Activated naive CD8-positive, alpha-beta T cell treated with anti-CD3 and anti-CD28 coated beads, Interleukin-2, amount 10 ng/mL, durations not matched to agents 7 days and 5 days (primary cell): Measurements from ENCODE around the gene YAF2. TPM values are rescaled to one million over a fixed set of nuclear protein-coding genes. Genes with fewer than 3 reads are reported as not detected.
"Not testable (repeated sequence)": the region's sequence is repeated elsewhere in the genome, so short reads cannot be mapped to it uniquely, and the experiment has no call there.

Experiments
- ATAC-seq: fragments of 150-1000 bp; cut with Tn5 transposase; one replicate; pipeline ENCODE4 v1.10.0; 2021; ENCODE audit warnings: low read depth, moderate library complexity
- POLR2A ChIA-PET: fragments of 350-600 bp; sonication (Branson Sonifier 250); formaldehyde crosslinking; loops from one replicate; lab custom pipeline; 2021; ENCODE audit warnings: antibody characterized with exemption; lab: Charles Lee
- DNase-seq: peaks from one replicate; pipeline ENCODE4 v3.0.0; 2021
- H3K27ac Mint-ChIP-seq: one replicate; pipeline ENCODE4 v1.8.0; 2022; ENCODE audit warnings: mild to moderate bottlenecking, mixed read lengths
- H3K27me3 Mint-ChIP-seq: one replicate; pipeline ENCODE4 v1.8.0; 2022; ENCODE audit warnings: mild to moderate bottlenecking, moderate library complexity, mixed read lengths
- H3K36me3 Mint-ChIP-seq: one replicate; pipeline ENCODE4 v1.8.0; 2021; ENCODE audit warnings: mild to moderate bottlenecking, mixed read lengths
- H3K4me1 Mint-ChIP-seq: one replicate; pipeline ENCODE4 v1.8.0; 2021; ENCODE audit warnings: mixed read lengths
- H3K4me3 Mint-ChIP-seq: one replicate; pipeline ENCODE4 v1.8.0; 2022; ENCODE audit warnings: mild to moderate bottlenecking, moderate library complexity, mixed read lengths
- H3K9me3 Mint-ChIP-seq: one replicate; pipeline ENCODE4 v1.8.0; 2021; ENCODE audit warnings: mixed read lengths
- total RNA-seq, 2 experiments: library from RNA; stranded (reverse); gene quantifications; one replicate each; pipeline ENCODE4 v1.2.3, GENCODE V29; 2021

Gene YAF2
- total RNA-seq, 2 experiments from 2014 or later = 33.7 to 40.6 TPM

DNA sequence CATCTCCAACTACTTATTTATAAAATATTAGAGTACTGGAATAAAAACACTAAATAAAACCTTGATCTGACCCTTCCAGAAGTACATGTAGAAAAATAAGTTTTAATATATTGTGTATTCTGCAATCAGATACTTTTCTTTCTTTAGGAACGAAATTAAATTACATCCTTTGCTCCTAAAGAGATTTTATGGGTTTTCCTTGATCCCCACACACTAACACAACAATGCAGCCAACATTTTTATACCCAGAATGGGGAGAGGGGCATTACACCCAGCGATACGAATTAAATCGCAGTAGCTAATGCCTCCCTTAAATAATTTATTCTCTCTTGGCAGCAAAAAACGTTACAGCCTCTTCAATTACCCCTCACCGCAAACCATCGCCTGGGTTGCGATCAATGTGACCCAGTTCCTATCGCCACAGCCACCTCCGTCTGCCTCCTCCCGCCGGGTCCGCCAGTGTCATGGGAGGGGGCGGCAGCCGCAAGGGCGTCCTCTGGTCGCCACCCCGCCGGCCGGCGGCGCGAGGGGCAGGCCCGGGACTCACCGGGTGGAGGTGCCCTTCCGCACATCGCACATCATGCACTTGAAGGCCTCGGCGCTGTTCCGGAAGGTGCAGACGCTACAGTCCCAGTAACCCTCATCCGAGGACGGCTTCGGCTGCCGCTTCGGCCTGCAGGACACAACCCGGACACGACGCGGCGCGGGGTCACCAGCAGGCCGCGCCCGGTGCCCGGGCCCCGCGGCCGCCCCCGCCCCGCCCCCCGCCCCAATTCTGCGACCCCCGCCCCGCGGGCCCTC is 796 bp downstream of the YAF2 start:
- DNase-seq = peak; percentile 78
- Mint-ChIP-seq H3K27ac (peak overlapping the region; percentile 88), H3K36me3 (peaks cover 20% of the 10 kb centered on the region), H3K9me3 (no peaks in the 10 kb centered on the region), H3K27me3 (no peaks in the 10 kb centered on the region), H3K4me1 (peaks cover 26% of the 10 kb centered on the region), H3K4me3 (peak overlapping the region; percentile 93)
- POLR2A ChIA-PET = interaction anchor here (1.0 to 3.0 kb wide), 2 partner anchors 89 to 93 kb away, joined by 7 to 17 read pairs; partner anchors contain the start of genes GXYLT1, PPHLN1 and ZCRB1
- peak; percentile 84 for ATAC-seq

DNA sequence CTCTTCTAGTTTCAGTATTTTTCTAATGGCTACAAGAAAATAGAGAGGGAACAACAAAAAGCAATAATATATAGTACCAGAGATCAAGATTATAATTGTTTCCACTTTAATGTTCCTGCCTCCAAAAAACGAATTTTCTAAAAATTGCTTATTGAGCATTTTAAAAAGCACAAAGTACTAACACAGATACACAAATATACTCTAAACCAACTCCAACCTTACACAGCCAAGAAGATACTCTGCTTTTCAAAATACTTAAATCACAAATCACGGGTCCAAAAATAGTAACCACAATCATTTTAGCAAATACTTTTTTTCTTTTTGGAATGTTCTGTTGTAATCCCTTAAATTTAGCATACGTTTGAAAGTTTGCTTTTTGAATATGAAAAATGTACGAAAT is 2.0 kb downstream of the YAF2 start:
- no peak for ATAC-seq
- DNase-seq = no peak
- peak overlapping the region; percentile 48 for H3K4me3 Mint-ChIP-seq
- no peaks in the 10 kb centered on the region for H3K9me3 Mint-ChIP-seq
- POLR2A ChIA-PET = interaction anchor here (0.6 kb wide), 1 partner anchor 55 kb away, joined by 6 read pairs; no protein-coding TSS in a partner anchor
- no peaks in the 10 kb centered on the region for H3K27me3 Mint-ChIP-seq
- H3K4me1 Mint-ChIP-seq = peaks cover 28% of the 10 kb centered on the region
- no peak overlapping the region for H3K27ac Mint-ChIP-seq
- H3K36me3 Mint-ChIP-seq = peaks cover 21% of the 10 kb centered on the region

DNA sequence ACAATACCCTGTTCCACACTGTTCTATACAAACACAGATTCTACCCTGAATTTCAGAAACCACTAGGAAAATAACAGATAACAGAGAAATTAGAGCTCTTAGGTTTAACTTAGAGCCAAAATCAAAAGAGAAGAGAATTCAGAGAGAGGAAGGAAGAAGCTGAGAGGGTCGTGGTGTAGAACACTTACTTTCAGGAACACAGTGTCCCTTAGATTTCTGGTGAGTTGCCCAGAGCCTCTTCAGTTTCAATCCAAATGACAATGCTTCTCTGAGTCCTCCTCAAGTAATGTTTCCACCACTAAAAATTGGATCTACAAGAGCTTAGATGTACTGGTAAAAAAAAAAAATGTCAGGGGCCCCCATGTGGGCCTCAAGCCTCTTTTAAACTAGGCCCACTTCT is 2.6 kb downstream of the YAF2 start:
- ATAC-seq (no peak), DNase-seq (no peak)
- H3K4me1 Mint-ChIP-seq = peaks cover 31% of the 10 kb centered on the region
- POLR2A ChIA-PET = interaction anchor here (0.6 kb wide), 1 partner anchor 203 kb away, joined by 3 read pairs; no protein-coding TSS in a partner anchor
- H3K36me3 Mint-ChIP-seq = peaks cover 24% of the 10 kb centered on the region
- no peak overlapping the region for H3K27ac Mint-ChIP-seq
- no peak overlapping the region for H3K4me3 Mint-ChIP-seq
- H3K27me3 Mint-ChIP-seq = no peaks in the 10 kb centered on the region
- no peaks in the 10 kb centered on the region for H3K9me3 Mint-ChIP-seq

DNA sequence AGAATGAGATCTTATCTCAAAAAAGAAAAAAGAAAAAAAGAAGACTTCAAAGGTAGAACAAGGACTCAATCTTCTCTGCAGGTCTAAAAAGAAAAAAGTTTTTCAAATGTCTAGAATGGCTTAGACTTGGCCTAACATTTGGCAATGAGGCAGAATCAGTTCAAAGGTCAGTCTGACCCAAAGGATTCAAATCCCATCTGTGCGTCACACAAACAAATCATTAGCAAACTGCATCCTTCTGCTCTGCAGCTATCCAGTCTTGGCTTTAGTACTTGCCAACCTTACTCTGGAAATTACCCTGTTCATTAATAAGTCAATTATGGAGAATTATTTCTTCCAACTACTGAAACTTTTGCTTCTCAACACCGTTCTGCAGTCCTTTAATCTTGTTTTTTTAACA is 3.1 kb downstream of the YAF2 start:
- Mint-ChIP-seq H3K36me3 (peaks cover 28% of the 10 kb centered on the region), H3K27me3 (no peaks in the 10 kb centered on the region), H3K4me1 (peaks cover 32% of the 10 kb centered on the region), H3K27ac (no peak overlapping the region), H3K4me3 (no peak overlapping the region), H3K9me3 (no peaks in the 10 kb centered on the region)
- ATAC-seq (no peak), DNase-seq (no peak)
- POLR2A ChIA-PET = interaction anchor here (0.6 kb wide), 1 partner anchor 203 kb away, joined by 3 read pairs; no protein-coding TSS in a partner anchor

DNA sequence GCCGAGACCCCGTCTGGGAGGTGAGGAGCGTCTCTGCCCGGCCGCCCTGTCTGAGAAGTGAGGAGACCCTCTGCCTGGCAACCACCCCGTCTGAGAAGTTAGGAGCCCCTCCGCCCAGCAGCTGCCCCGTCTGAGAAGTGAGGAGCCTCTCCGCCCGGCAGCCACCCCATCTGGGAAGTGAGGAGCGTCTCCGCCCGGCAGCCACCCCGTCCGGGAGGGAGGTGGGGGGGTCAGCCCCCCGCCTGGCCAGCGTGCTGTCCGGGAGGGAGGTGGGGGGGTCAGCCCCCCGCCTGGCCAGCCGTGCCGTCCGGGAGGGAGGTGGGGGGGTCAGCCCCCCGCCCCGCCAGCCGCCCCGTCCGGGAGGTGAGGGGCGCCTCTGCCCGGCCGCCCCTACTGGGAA is 10.5 kb downstream of the YAF2 start:
- POLR2A ChIA-PET, H3K4me1 Mint-ChIP-seq, H3K9me3 Mint-ChIP-seq, H3K27ac Mint-ChIP-seq, H3K27me3 Mint-ChIP-seq, H3K4me3 Mint-ChIP-seq, ATAC-seq, DNase-seq: not testable (repeated sequence)
- peaks cover 29% of the 10 kb centered on the region for H3K36me3 Mint-ChIP-seq

DNA sequence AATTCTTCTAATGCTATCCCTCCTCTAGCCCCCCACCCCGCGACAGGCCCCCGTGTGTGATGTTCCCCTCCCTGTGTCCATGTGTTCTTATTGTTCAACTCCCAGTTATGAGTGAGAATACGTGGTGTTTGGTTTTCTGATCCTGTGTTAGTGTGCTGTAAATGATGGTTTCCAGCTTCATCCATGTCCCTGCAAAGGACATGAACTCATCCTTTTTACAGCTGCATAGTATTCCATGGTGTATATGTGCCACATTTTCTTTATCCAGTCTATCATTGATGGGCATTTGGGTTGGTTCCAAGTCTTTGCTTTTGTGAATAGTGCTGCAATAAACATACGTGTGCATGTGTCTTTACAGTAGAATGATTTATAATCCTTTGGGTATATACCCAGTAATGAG is 13.5 kb downstream of the YAF2 start:
- DNase-seq, POLR2A ChIA-PET, ATAC-seq, H3K4me1 Mint-ChIP-seq, H3K27me3 Mint-ChIP-seq, H3K4me3 Mint-ChIP-seq, H3K27ac Mint-ChIP-seq, H3K9me3 Mint-ChIP-seq: not testable (repeated sequence)
- H3K36me3 Mint-ChIP-seq = peaks cover 25% of the 10 kb centered on the region

DNA sequence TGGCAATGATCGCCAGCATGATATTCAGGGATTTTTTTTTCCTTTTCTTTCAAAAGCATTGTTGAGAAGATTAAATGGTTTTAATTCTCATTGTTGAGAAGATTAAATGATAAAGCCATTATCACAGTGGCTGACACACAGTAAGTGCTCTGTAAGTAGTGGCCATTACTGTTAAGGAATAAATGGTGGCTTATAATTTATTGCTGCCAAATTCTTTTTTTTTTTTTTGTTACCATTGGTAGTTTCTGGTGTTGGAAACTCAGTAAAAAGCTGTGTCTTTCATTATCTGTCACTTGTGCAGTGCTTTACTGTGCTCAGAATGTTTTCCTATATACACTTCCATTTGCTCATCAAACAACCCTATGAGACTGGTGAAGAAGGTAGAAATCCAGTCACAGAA is 15.3 kb downstream of the YAF2 start:
- peaks cover 2% of the 10 kb centered on the region for H3K9me3 Mint-ChIP-seq
- H3K4me3 Mint-ChIP-seq = no peak overlapping the region
- H3K27ac Mint-ChIP-seq = no peak overlapping the region
- no peak for ATAC-seq
- DNase-seq = no peak
- POLR2A ChIA-PET = no interaction called here
- H3K36me3 Mint-ChIP-seq = peaks cover 26% of the 10 kb centered on the region
- H3K27me3 Mint-ChIP-seq = no peaks in the 10 kb centered on the region
- H3K4me1 Mint-ChIP-seq = peaks cover 6% of the 10 kb centered on the region

DNA sequence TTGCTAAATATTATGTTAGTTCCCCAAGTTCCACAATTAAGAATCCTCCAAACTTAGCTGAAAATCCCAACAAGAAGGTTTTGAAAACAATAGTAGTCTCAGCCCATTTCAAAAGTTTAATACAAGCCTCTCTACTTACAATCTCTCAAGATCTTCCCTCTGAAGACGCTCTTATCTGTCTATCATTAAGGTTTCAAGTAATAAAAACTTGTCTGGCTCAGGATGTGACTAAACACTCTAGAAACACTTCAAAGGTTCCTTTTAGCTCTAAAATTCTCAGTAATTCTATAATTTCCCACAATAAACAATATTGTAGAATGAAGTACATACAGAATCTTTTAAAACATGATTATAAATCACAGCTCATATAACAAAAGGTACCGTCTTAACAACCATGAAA is 16.3 kb downstream of the YAF2 start:
- POLR2A ChIA-PET = interaction anchor here (1.0 kb wide), 1 partner anchor 10 kb away, joined by 3 read pairs; no protein-coding TSS in a partner anchor
- Mint-ChIP-seq H3K36me3 (peaks cover 26% of the 10 kb centered on the region), H3K4me3 (no peak overlapping the region), H3K4me1 (peaks cover 8% of the 10 kb centered on the region), H3K9me3 (peaks cover 2% of the 10 kb centered on the region), H3K27me3 (no peaks in the 10 kb centered on the region), H3K27ac (no peak overlapping the region)
- DNase-seq (no peak), ATAC-seq (no peak)

DNA sequence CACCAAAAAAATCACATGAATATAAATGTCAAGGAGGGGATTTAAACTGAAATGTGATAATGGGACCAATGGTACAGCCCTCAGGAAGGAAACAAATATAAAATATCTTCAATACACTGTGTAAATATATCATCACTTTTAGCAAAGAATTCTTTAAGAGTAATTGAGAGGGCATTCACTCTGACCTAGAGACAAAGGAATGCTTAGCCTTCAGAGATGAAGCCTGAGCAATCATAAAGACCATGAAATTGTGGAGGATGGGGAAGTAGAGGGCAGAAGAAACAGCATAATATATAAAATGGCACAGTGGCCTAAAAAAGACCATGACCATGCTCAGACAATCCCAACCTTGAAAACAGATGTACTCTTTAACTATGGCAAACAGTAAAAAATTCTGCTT is 20.4 kb downstream of the YAF2 start:
- ATAC-seq (no peak), DNase-seq (no peak)
- H3K4me3 Mint-ChIP-seq = no peak overlapping the region
- no peaks in the 10 kb centered on the region for H3K9me3 Mint-ChIP-seq
- POLR2A ChIA-PET = no interaction called here
- H3K36me3 Mint-ChIP-seq = peaks cover 15% of the 10 kb centered on the region
- H3K27me3 Mint-ChIP-seq = no peaks in the 10 kb centered on the region
- H3K4me1 Mint-ChIP-seq = peaks cover 8% of the 10 kb centered on the region
- H3K27ac Mint-ChIP-seq = no peak overlapping the region

DNA sequence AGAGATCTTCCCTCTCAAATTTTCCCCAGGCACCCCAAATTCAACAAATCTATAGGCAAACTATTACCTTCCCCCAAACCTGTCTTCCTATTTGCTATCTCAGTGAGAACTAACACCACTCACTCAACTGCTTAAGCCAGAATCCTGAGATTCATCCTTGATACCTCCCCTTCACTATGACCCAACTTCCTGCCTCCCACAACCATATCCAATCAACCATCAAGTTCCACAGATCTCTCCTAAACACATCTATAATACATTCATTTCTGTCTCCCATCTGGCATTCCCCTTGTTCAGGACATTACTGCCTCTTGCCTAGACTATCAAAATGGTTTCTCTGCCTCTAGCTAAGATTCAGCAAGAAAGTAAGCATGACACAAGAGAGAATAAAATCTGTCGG is 21.3 kb downstream of the YAF2 start:
- no peak overlapping the region for H3K27ac Mint-ChIP-seq
- peaks cover 15% of the 10 kb centered on the region for H3K36me3 Mint-ChIP-seq
- no peaks in the 10 kb centered on the region for H3K27me3 Mint-ChIP-seq
- no peak overlapping the region for H3K4me3 Mint-ChIP-seq
- no peak for DNase-seq
- H3K4me1 Mint-ChIP-seq = peaks cover 7% of the 10 kb centered on the region
- POLR2A ChIA-PET = no interaction called here
- ATAC-seq = no peak
- H3K9me3 Mint-ChIP-seq = no peaks in the 10 kb centered on the region

DNA sequence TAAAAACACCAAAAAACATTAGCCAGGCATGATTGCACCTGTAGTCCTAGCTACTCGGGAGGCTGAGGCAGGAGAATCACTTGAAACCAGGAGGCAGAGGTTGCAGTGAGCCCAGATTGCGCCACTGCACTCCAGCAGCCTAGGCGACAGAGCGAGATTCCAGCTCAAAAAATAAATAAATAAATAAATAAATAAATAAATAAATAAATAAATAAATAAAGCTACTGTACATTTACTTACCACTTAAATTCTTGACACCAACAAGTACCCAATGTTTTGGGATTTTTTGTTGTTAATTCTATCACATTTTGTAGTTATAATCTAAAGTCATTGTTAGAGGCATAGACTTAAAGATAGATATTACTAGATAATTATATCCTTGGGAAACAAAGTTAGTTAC is 22.3 kb downstream of the YAF2 start:
- H3K4me1 Mint-ChIP-seq, H3K27ac Mint-ChIP-seq, POLR2A ChIA-PET, ATAC-seq, DNase-seq, H3K27me3 Mint-ChIP-seq, H3K9me3 Mint-ChIP-seq, H3K4me3 Mint-ChIP-seq: not testable (repeated sequence)
- peaks cover 15% of the 10 kb centered on the region for H3K36me3 Mint-ChIP-seq

DNA sequence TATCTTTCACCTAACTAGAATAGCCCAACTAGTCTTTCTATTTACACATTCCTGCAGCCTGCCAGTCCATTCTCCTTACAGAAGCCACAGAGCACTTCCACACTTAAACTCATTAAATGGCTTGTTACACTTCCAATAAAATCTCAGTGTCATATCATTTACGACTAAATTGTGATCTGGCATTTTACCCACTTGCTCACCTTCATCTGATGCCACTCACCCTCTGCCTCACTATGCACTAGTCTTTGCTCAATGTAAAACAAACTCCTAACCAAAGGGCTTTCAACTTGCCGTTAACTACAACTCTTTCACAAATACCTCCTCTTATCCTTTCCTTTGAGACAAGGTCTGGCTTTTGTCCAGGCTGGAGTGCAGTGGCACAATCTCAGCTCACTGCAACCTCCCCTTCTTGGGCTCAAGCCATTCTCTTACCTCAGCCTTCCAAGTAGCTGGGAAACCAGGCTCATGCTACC is 24.1 kb downstream of the YAF2 start:
- H3K36me3 Mint-ChIP-seq = peaks cover 13% of the 10 kb centered on the region
- H3K4me3 Mint-ChIP-seq = no peak overlapping the region
- DNase-seq = no peak
- no peak overlapping the region for H3K27ac Mint-ChIP-seq
- peaks cover 2% of the 10 kb centered on the region for H3K4me1 Mint-ChIP-seq
- no peak for ATAC-seq
- H3K9me3 Mint-ChIP-seq = no peaks in the 10 kb centered on the region
- no peaks in the 10 kb centered on the region for H3K27me3 Mint-ChIP-seq
- POLR2A ChIA-PET = no interaction called here

DNA sequence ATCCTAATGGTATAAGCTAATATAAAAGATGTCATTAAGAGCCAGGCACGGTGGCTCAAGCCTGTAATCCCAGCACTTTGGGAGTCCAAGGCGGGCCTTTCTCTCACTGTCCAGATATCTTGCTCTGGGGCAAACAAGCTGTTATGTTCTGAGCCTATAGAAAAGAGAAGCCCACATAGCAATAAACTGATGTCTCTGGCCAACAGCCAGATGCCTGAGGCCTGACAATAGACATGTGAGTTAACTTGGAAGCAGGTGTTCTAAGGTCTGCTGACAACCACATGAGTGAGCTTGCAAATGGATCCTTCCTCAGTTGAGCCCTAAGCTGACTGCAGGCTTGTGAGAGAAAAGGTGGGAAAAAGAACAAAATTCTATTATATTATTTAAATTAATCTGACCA is 25.0 kb downstream of the YAF2 start:
- POLR2A ChIA-PET = no interaction called here

DNA sequence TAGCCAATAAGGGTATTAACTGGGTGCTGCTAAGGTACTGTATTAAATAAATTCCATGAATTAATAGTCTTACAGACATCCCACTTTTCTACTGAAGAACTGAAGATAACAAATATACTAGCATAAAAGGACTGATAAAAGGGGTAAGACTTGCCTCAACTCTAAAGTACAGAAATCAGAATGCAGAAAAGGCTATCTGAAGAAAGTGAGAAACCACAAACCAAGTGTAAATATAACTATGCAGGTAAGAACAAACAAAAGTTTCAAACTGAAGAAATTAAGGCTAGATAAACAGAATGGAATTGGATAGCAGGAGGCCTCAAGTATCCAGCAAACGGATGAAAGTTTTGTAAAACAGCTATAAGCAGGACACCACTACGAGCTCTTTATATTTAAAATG is 29.5 kb downstream of the YAF2 start:
- Mint-ChIP-seq H3K9me3 (no peaks in the 10 kb centered on the region), H3K4me1 (peaks cover 4% of the 10 kb centered on the region), H3K27ac (no peak overlapping the region), H3K4me3 (no peak overlapping the region), H3K36me3 (peaks cover 19% of the 10 kb centered on the region), H3K27me3 (no peaks in the 10 kb centered on the region)
- no peak for DNase-seq
- POLR2A ChIA-PET = interaction anchor here (0.7 kb wide), 1 partner anchor 28 kb away, joined by 5 read pairs; no protein-coding TSS in a partner anchor
- ATAC-seq = no peak

More for the DNA sequence above, 25.0 kb downstream of the YAF2 start:
- H3K27me3 Mint-ChIP-seq = no peaks in the 10 kb centered on the region
- no peak overlapping the region for H3K27ac Mint-ChIP-seq
- no peaks in the 10 kb centered on the region for H3K9me3 Mint-ChIP-seq
- H3K4me3 Mint-ChIP-seq = no peak overlapping the region
- DNase-seq (no peak), ATAC-seq (no peak)
- peaks cover 17% of the 10 kb centered on the region for H3K36me3 Mint-ChIP-seq
- peaks cover 6% of the 10 kb centered on the region for H3K4me1 Mint-ChIP-seq
